Testis (tissue), 3 donors: ENCODE data around the gene GPC1. TPM values are rescaled to one million over a fixed set of nuclear protein-coding genes. Genes with fewer than 3 reads are reported as not detected.

Experiments used
- DNase-seq: peaks from one replicate; pipeline ENCODE4 v3.0.0-alpha.2; 2019
- H3K27ac ChIP-seq, 2 donors: fragments of 200-600 bp; sonication (generic); one replicate each; pipeline ENCODE4 v1.5.1; 2019
- H3K27me3 ChIP-seq: fragments of 200-600 bp; sonication (generic); one replicate; pipeline ENCODE4 v1.5.1; 2019
- H3K36me3 ChIP-seq: fragments of 200-600 bp; sonication (generic); one replicate; pipeline ENCODE4 v1.5.1; 2017; ENCODE audit warnings: low read depth; ENCODE audit errors: missing control alignments
- H3K4me1 ChIP-seq: fragments of 200-600 bp; sonication (generic); one replicate; pipeline ENCODE4 v1.5.1; 2019
- H3K4me3 ChIP-seq, 2 donors: fragments of 200-600 bp; sonication (generic); one replicate each; pipeline ENCODE4 v1.5.1; 2017 to 2019
- H3K9me3 ChIP-seq: fragments of 200-600 bp; sonication (generic); one replicate; pipeline ENCODE4 v1.5.1; 2017
- POLR2A ChIP-seq: fragments of 450-650 bp; IDR thresholded peaks from one replicate; pipeline ENCODE4 v1.6.1; 2017; ENCODE audit warnings: antibody characterized with exemption, mild to moderate bottlenecking, moderate library complexity
- WGBS, 2 donors: methylation state at CpG; one replicate each; pipeline ENCODE4 v1.1.5; 2018; 5-methylcytosine and 5-hydroxymethylcytosine counted together
- intact Hi-C: fragments of 100-400 bp; cut with DNase I; formaldehyde crosslinking; loops from one replicate; pipeline ENCODE4 v1.15.1; 2023; ENCODE audit warnings: low total_unique reads
- polyA plus RNA-seq: library from polyadenylated mRNA; stranded (reverse); fragments of 350-450 nt; fragmentation: Illumina TruSeq; extraction: RNeasy Lipid Tissue Mini Kit (QIAGEN cat#74804); gene quantifications from one replicate; pipeline ENCODE4 v1.2.3, GENCODE V29; 2014; ENCODE audit warnings: low read depth, low replicate concordance; ENCODE audit not compliant: insufficient read depth
- total RNA-seq, 2 donors: library from RNA; depleted of rRNA; stranded (reverse); fragments of >200 nt; gene quantifications; one replicate each; pipeline ENCODE4 v1.2.3, GENCODE V29; 2016
- TF ChIP-seq, protein P1 (sequence below), 3 experiments: fragments of 450-650 bp in 2 of 3; fragments of 200-600 bp in 1 of 3; sonication (generic) in 1 of 3; IDR thresholded peaks; one replicate each; pipeline ENCODE4 v1.5.1; 2016 to 2019; ENCODE audit warnings: antibody characterized with exemption in 3 of 3, mild to moderate bottlenecking in 2 of 3, moderate library complexity in 1 of 3

GPC1 gene
- total and polyA plus RNA-seq, 3 donors from 2014 or later, result 74.2 to 479 (median 244) TPM

GRCh38 chr2:240439698-240440151 is 4.3 kb downstream of the GPC1 start:
- no peak overlapping the region for H3K27ac ChIP-seq
- intact Hi-C loops, result loop anchor here (5.0 kb wide), 1 partner anchor 207 kb away; no protein-coding TSS in a partner anchor
- 82 to 87% methylated on average over 5 to 15 of the region's 15 CpGs for WGBS, 2 donors
- H3K36me3 ChIP-seq, result no peaks in the 10 kb centered on the region
- H3K27me3 ChIP-seq, result no peaks in the 10 kb centered on the region
- no peaks in the 10 kb centered on the region for H3K9me3 ChIP-seq
- no peak for TF ChIP-seq POLR2A
- TF ChIP-seq, protein P1, sequence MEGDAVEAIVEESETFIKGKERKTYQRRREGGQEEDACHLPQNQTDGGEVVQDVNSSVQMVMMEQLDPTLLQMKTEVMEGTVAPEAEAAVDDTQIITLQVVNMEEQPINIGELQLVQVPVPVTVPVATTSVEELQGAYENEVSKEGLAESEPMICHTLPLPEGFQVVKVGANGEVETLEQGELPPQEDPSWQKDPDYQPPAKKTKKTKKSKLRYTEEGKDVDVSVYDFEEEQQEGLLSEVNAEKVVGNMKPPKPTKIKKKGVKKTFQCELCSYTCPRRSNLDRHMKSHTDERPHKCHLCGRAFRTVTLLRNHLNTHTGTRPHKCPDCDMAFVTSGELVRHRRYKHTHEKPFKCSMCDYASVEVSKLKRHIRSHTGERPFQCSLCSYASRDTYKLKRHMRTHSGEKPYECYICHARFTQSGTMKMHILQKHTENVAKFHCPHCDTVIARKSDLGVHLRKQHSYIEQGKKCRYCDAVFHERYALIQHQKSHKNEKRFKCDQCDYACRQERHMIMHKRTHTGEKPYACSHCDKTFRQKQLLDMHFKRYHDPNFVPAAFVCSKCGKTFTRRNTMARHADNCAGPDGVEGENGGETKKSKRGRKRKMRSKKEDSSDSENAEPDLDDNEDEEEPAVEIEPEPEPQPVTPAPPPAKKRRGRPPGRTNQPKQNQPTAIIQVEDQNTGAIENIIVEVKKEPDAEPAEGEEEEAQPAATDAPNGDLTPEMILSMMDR (IDR thresholded peaks at IDR 0.05), result no peak
- DNase-seq, result peak; percentile 12
- no peak overlapping the region for H3K4me3 ChIP-seq
- H3K4me1 ChIP-seq, result peaks cover 18% of the 10 kb centered on the region

DNA sequence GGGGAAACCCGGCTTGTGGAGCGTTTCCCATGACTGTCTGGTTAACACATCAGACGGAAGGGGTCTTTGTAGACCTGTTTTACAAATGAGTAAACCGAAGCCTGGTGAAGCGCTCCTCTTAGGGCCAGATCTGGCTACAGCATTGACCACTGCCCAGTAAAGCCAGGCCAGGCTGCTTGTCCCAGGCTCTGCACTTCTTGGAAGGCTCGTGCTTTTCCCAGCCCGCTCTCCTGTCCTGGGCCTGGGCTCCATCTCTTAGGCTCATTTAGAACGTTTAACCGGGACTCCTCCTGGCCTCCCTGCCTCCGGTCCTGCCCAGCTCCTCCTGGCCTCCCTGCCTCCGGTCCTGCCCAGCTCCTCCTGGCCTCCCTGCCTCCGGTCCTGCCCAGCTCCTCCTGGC is 4.8 kb downstream of the GPC1 start:
- no peaks in the 10 kb centered on the region for H3K36me3 ChIP-seq
- 91 to 94% methylated on average over 10 to 12 of the region's 12 CpGs for whole genome bisulfite sequencing, 2 donors
- no peak for DNase-seq
- TF ChIP-seq, protein P1 (IDR thresholded peaks at IDR 0.05), result no peak
- no peak for TF ChIP-seq POLR2A
- H3K9me3 ChIP-seq, result no peaks in the 10 kb centered on the region
- no peak overlapping the region for H3K4me3 ChIP-seq
- peaks cover 17% of the 10 kb centered on the region for H3K4me1 ChIP-seq
- H3K27ac ChIP-seq, result no peak overlapping the region
- no peaks in the 10 kb centered on the region for H3K27me3 ChIP-seq
- intact Hi-C loops, result no loop called here

DNA sequence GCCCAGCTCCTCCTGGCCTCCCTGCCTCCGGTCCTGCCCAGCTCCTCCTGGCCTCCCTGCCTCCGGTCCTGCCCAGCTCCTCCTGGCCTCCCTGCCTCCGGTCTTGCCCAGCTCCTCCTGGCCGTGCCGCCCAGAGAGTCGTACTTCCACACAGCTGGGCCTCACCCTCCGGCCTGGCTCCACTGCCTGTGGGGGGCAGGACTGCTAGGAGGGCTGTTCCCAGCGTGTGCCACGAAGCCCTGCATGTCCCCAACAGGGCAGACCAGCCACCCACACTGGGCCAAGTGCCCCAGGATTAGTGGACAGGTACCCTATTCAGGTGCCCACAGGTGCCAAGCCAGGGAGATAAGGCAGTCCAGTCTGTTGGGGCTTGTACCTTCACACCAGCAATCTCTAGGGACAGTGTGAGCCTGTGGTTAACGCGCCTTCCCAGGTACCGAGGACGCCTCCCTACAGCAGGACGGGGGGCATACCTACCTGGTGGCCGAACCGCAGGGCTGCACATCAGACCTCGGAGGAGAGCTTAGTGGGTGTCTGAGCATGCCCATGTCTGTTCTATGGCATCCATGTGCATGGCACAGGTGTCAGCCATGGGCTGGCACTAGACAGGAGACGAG is 5.3 kb downstream of the GPC1 start:
- intact Hi-C loops, result no loop called here
- peaks cover 17% of the 10 kb centered on the region for H3K4me1 ChIP-seq
- H3K9me3 ChIP-seq, result no peaks in the 10 kb centered on the region
- H3K36me3 ChIP-seq, result no peaks in the 10 kb centered on the region
- WGBS, 2 donors, result 80 to 100% methylated on average over 1 to 18 of the region's 18 CpGs
- no peak overlapping the region for H3K4me3 ChIP-seq
- no peak for DNase-seq
- H3K27me3 ChIP-seq, result no peaks in the 10 kb centered on the region
- TF ChIP-seq, protein P1 (IDR thresholded peaks at IDR 0.05), result no peak
- TF ChIP-seq POLR2A, result no peak
- H3K27ac ChIP-seq, result no peak overlapping the region

DNA sequence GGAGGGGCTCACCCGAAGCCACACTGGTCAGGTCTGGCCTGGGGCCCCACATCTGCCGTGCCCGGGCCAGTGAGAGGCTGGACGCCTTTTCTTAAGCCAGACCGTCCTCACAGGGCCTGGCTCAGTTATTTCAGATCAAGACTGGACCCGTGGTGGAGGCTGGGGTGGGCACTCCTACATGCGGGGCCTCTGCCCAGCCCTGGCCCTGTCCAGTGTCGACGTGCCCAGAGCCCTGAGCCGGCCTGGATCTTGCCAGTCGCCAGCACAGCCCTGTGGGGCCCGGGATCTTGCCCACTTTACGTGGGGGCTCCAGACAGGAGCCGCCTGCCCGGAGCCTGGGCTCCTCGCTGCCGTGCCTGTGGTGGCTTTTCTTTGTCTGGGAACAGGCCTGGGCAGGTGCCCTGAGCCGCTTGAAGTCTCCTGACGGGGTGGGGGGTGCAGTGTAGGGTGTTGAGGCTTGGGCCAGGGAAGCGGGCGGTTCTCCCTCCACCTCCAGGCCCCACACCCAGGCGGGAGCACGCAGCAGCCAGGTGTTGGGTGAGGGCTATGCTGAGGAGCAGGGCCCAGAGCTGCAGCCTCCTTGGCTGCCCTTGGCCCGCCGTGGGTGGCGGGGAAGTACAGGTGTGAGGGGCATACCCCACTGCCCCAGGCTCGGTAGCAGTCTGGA is 6.0 kb downstream of the GPC1 start:
- WGBS, 2 donors, result 61 to 94% methylated on average over 5 to 26 of the region's 27 CpGs
- no peak overlapping the region for H3K27ac ChIP-seq
- DNase-seq, result no peak

More for the DNA sequence above, 6.0 kb downstream of the GPC1 start:
- intact Hi-C loops, result no loop called here
- H3K4me1 ChIP-seq, result peaks cover 17% of the 10 kb centered on the region
- H3K9me3 ChIP-seq, result no peaks in the 10 kb centered on the region
- no peaks in the 10 kb centered on the region for H3K27me3 ChIP-seq
- no peak for TF ChIP-seq POLR2A
- TF ChIP-seq, protein P1 (IDR thresholded peaks at IDR 0.05), result no peak
- no peak overlapping the region for H3K4me3 ChIP-seq
- no peaks in the 10 kb centered on the region for H3K36me3 ChIP-seq
